Measurements from ENCODE around the gene APOC3.
"Not testable (repeated sequence)": the region's sequence is repeated elsewhere in the genome, so short reads cannot be mapped to it uniquely, and the experiment has no call there.

Gene APOC3

DNA sequence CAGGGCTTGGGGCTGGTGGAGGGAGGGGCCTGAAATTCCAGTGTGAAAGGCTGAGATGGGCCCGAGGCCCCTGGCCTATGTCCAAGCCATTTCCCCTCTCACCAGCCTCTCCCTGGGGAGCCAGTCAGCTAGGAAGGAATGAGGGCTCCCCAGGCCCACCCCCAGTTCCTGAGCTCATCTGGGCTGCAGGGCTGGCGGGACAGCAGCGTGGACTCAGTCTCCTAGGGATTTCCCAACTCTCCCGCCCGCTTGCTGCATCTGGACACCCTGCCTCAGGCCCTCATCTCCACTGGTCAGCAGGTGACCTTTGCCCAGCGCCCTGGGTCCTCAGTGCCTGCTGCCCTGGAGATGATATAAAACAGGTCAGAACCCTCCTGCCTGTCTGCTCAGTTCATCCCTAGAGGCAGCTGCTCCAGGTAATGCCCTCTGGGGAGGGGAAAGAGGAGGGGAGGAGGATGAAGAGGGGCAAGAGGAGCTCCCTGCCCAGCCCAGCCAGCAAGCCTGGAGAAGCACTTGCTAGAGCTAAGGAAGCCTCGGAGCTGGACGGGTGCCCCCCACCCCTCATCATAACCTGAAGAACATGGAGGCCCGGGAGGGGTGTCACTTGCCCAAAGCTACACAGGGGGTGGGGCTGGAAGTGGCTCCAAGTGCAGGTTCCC is at the start of gene APOC3:
APOC3 (plus strand) TSS at position 383 of the 659 bp plus-strand sequence. CDS start 676 bp downstream, outside the sequence.
- DNase-seq (ENCODE audit: low spot score) = no peak

DNA sequence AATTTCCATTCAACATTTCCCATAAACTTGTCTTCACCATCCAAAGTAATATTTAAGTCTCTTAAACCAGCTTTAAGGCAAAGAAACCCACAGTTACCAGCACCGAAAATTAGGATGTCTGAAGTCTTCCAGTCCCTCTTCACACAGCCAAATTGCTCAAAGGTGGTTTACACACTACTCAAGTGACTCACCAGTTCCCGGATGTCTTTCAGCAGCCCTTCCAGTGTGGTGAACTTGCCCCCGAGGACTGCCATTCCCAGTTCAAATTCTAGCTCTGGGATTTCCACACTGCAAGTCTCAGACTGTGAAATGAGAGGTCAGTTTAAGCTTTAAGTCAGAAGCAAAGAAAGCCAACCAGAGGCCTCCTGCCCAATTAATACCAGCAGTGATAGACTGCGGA is 47.0 kb upstream of the APOC3 start:
- no peak for DNase-seq (ENCODE audit: low spot score)

DNA sequence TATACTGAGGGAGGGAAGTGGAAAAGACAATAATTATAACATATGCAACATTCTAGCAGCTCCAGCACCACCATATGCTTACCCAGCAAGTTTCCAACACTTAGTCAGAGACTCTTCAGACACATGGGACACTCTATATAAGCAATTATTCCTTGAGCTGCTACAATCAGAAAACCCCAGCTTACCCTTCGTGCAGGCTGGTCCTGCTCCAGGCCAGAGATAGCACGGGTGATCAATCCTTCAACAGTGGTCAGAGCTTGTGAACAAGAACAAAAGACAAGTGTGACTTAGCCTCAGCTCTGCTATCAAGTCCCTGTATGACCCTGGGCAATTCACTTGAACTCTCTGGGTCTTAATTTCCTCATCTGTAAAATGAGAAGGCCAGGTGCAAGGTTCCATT is 43.4 kb upstream of the APOC3 start:
- DNase-seq (ENCODE audit: low spot score) = no peak

DNA sequence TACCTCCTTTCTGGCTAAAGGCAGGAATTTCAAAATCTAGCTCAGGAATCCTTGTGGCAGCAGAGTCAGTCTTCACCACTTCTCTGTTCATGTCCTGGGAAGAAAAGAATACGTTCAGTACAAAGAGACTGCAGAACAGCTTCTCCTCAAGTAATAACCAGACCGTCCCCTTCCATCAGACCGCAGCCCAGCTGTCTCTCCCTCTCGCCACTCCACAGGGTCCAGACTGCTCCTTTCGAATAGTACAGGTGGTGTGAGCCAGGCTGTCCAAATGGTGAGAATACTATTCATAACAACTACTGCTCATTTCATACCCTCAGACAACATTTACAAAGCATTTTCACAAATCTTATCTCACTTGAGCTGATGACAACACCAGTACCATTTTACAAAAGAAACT is 42.7 kb upstream of the APOC3 start:
- DNase-seq (ENCODE audit: low spot score) = no peak

DNA sequence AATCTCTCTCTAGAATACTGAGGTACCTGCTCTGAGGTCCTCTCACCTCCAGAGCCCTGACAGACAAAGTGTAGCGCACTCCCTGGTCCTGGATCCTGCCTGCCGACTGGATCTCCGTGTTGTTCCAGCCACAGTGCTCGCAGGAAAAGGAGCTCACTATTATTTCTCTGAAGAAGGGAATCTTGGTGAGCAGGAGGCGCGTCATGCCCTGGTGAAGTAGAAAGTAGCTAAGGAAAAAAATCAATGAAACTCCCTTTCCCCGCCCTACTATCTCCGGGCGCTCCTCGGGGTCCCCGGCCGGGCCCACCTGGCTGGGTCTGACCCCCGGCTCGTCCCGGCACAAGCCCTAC is 42.3 kb upstream of the APOC3 start:
- no peak for DNase-seq (ENCODE audit: low spot score)

DNA sequence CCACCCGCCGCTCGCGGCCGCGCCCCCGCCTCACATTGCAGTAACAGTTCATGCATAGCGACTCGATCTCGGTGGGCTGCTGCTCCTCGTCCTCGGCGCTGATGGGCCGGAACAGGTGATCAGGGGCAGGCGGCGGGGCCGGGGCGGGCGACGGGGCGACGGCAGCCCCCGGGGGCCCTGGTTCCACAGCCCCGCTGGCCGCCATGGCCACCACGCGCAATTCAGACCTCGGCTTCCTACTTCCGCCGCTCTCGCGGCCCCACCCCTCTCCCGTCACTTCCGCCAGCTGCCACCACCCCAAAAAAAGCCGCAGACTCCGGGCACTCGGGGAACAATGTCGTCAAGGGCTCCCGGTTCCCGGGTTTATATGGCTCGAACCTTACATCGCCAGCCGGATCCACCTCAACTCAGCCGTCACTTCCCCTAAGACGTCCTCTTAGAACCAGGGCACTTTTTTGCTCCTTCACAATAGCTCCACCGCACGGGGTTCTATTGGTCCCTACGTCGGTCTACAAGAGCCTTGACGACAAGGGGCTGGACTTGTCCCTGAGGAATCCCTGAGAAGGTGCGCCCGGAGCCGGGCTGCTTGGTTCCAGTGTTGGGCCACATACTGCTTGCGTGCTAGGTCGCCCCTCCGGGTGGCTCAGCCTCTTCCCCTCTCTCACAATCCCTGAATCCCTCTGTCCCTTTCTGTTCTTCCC is 41.8 kb upstream of the APOC3 start, which contains the start of gene ZPR1:
ZPR1 (minus strand) TSS at position 238 of the 701 bp plus-strand sequence; CDS start at position 205, 33 bp downstream.
- DNase-seq (ENCODE audit: low spot score) = peak; percentile 59

DNA sequence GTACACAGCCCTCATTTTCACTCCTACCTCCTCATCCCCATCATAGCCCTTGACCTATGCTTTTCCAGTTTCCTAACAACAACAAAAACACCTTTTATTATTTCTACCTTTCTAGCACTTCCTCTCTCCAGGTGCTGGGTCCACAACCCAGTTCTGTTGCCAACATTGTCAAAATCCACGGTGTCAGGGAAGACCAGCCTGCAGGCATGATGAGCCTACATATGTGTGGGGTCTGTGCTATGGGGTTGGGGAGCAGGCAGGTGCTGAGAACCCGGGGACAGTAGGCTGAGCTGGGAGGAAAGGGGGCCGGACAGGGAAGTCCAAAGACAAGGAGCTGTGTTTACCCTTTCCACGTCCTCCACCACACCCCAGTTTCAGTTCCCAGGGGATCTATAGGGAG is 41.2 kb upstream of the APOC3 start:
- no peak for DNase-seq (ENCODE audit: low spot score)

DNA sequence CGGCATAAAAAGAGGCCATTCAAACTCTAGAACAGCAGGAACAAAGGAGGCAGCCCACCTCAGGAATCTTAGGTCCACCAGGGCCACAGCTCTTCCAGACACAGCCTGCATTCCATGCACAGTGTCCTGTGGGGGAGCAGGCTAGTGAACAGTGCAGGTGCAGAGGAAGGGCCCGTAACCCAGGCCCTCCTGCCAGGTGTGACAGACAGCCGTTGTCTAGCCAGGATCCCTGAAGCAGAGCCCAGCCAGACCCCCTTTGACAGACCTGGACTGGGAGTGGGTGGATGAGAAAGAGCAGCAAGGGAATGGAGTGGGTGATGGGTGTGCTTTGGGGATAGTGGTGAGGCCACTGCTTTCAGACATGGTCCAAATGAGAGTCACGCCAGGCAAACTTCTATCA is 40.7 kb upstream of the APOC3 start:
- no peak for DNase-seq (ENCODE audit: low spot score)

DNA sequence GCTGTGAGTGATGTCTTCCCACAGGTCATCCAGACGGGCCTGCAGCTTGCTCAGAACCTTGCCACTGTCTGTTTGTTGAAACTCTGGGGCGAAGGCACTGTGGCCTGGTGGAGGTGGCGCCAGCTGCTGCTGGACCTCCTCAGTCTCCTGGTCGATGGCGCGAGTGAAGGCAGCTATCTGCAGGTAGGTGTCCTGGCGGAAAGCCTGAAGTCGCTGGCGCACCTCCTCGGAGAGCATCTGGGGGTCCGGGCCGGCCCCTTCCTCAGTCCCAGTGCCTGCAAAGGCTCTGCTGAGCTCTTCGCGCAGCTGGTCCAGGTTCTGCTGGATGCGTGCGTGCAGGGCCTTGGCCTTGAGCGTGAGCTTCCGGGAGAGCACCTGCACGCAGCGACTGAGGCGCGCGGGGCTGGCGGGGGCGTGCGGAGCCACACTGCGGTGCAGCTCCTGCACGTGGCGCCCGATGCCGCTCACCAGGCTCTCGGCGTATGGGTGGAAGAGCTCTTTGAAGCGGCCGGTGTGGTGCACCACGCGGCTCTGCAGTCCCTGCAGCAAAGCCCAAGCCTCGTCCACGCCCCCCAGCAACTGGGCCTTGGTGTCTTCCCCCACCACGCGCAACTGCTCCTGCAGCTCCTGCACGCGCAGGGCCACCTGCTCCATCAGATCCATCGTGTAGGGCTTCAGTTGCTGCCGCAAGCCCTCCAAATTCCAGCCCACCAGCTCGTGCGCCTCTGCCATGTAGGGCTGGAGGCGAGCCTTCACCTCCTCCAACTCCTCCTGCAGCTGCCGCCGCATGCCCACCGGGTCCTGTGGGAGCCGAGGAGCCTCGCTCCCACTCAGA is 39.3 kb upstream of the APOC3 start:
- no peak for DNase-seq (ENCODE audit: low spot score)

DNA sequence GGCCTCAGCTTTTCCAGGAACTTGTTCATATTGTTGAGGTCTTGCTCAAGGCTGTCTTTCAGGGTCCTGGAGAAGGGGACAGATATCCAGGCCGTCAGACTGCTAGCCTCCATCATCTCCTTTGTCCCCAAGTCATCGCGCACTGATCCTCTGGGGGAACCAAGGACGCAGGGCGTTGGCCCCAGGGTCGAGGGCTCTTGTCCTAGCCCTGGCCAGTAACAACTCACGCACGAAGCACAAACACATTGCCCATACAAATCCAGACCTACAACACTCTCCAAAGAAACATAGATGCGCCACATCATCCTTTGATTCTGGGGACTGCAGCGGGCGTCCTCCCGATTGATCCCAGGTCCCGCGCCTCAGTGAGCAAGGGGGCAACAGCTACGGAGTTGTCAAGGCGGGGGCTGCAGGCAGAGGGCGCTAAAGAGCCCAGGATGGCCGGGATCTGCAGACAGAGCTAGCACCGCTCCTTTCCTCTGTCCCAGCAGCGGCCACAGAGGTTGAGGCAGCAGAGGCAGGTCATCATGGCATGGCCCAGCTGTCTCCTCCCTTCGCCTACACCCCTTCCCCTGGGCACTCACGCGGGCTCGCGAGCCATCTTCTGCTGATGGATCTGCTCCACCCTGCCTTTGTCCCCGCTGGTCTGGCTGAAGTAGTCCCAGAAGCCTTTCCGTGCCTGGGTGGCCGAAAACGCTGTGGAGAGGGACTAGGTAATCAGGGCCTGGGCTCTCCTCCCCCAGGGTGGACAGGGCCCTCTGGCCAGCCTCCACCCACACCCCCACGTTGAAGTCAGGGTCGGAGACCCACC is 38.5 kb upstream of the APOC3 start:
- DNase-seq (ENCODE audit: low spot score) = peak; percentile 74

DNA sequence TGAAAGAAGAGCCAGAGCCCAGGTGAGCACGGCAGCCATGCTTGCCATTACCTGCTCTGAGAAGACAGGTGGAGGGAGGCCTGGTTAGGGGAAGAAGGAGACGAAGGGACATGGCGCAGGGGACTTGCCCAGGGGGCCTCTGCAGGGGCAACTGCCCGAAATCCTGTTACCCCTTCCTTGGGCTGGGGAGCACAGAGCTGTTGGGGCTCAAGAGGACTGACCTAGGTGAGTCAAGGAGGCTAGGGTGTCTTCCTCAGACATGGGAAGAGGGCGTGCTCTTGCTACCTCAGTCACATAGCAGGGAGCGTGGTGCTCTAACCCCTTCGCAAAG is 37.9 kb upstream of the APOC3 start, which contains the start of gene APOA5:
APOA5 (minus strand) TSS at position 67 of the 331 bp plus-strand sequence; CDS start at position 48, 19 bp downstream.
- no peak for DNase-seq (ENCODE audit: low spot score)

DNA sequence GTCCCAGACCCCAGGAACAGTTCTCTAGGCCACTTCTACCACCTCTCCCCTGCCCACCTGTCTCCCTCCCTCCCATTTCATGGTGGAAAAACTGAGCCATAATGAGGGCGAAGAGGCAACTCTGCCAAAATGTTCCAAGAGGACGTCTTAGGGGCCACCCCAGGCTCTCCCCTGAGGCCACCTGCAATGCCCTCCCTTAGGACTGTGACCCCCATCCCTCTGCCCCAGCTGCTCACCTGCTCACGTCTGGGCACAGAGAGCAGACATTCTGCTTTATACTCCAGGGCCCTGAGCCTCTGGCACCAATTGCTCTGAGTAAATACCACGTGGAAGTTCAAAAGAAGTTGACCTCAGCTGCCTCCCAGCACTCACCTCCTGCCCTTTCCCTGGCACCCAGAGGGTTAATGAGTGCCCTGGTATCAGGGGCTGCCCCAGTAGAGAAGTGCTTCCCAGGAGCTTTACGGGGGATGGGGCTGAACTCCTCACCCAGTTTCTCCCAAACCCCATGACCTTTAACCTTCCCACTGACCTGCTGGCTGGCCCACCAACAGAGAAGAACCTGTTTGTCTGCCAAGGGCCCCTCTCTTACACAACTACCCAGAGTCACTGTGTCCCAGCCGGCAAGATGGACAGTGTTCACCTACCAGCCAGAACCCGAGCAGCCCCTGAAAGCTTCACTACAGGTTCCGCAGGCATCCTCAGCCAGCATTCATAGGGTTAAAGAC is 37.4 kb upstream of the APOC3 start:
- DNase-seq (ENCODE audit: low spot score) = no peak

DNA sequence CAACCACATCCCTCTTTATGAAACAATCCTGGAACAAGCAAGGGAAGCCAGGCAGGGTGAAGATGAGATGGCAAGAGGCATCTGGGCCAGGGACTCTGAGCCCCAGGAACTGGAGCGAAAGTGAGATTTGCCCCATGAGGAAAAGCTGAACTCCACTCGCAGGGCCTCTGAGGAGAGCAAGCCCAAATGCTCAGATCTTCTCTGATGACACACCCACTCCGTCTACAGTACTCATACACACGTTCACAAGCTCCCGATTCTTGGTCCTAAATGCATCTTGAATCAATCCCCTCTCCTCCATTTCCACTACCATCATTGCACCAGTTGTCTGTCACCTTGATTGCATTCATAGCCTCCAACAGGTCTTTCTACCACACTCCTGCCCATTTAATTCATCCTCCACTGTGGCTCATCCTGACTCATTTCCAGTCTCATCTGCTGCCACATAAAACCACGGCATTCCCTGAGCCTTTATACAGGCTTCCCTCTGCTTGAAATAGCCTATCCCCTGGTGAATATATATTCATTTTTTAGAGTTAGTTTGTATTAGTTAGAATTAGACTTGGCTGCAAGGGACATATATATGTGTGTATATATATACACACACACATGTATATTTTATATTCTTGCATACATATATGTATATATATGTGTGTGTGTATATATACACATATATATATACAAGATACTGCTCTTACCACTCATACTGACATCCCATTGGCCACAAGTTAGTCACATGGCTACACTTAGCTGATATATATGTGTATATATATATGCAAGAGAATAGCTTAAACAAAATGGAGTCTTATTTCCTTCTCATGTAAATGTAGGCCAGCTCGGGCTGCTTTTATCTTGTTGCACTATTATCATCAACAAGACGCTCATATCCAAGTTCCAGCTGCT is 36.6 kb upstream of the APOC3 start:
- peak; percentile 64 for DNase-seq (ENCODE audit: low spot score)

DNA sequence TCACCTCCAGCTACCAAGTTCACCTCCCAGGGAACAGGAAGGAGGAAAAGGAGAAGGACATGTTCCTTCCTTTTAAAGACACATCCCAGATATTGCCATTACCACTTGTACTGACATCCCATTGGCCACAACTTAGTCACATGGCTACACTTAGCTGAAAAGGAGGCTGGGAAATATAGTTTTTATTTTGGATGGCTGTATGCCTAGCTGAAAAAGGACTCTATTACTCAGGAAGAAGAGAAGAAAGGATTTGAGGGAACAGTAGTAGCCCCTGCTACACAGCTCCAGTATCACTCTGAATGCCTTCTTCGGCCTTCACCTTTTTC is 36.0 kb upstream of the APOC3 start:
- no peak for DNase-seq (ENCODE audit: low spot score)

DNA sequence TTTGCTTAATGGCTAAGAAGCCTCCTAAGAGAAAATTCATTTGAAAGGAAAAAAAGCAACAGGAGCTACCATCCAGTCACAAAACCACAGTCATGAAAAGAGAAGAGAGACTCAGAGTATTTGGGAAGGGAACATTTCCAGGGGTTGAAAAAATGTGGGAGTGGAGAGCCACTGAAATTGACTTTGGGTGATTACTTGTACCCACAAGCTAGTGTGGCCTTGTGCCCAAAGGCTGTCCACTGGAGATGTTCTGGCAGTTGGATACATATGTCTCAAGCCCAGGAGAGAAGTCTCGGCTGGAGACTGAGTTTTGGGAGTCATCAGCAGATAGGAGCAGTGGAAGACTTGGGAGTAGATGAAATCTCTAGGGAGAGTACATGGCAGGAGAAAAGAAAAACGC is 34.9 kb upstream of the APOC3 start:
- no peak for DNase-seq (ENCODE audit: low spot score)

DNA sequence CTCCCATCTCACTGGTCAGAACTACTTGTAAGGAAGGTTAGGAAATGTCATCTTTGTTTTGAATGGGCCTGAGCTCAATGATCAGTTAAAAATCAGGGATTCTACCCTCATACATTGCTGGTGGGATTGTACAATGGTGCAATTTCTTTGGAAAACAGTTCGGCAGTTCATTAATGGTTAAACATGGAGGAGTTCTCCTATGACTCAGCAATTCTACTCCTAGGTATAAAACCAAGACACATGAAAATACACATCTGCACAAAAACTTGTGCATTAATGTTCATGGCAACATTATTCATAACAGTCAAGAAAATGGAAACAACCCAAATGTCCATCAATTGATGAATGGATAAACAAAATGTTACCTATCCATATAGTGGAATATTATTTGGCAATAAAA is 33.2 kb upstream of the APOC3 start:
- no peak for DNase-seq (ENCODE audit: low spot score)

DNA sequence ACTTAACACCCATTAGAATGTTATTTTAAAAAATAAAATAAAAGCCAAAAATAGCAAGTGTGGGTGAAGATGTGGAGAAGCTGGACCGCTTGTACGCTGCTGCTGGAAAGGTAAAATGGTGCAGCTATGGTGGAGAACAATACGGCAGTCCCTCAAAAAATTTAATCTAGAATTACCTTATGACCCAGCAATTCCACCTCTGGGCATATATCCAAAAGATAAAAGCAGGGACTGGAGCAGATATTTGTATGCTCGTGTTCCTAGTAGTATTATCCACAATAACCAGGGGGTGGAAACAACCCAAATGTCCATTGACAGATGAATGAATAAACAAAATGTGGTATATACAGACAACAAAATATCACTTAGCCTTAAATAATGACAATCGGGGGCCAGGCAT is 31.9 kb upstream of the APOC3 start:
- no peak for DNase-seq (ENCODE audit: low spot score)

DNA sequence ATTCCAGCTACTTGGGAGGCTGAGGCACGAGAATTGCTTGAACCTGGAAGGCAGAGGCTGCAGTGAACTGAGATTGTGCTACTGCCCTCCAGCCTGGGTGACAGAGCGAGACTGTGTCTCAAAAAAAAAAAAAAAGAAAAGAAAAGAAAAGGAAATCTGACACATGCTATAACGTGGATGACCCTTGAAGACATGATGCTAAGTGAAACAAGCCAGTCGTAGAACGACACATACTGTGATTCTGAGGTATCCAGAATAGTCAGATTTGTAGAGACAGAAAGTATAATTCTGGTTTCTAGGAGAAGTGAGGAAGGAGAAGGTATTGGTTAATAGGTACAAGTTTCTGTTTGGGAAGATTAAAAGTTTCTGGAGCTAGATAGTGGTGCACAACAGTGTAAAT is 31.3 kb upstream of the APOC3 start:
- DNase-seq (ENCODE audit: low spot score) = no peak

DNA sequence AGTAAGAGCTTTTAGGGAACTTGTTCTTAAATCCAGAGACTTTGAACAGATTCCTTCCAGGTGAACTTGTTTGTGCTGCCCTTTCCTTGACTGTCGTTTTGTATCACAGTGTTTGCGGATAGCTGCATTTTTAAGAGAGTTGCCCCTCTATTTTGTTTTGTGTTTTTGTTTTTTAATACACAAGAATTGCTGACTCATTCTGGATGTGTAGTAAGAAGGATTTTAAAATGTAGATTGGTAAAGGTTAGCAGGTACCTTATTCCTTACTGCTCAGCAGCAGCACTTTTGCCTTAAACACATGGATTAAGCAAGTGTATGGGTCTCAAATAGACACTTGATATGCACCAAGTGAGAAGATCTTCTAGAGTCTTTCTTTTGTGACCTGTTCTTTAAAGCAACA is 29.1 kb upstream of the APOC3 start:
- no peak for DNase-seq (ENCODE audit: low spot score)

DNA sequence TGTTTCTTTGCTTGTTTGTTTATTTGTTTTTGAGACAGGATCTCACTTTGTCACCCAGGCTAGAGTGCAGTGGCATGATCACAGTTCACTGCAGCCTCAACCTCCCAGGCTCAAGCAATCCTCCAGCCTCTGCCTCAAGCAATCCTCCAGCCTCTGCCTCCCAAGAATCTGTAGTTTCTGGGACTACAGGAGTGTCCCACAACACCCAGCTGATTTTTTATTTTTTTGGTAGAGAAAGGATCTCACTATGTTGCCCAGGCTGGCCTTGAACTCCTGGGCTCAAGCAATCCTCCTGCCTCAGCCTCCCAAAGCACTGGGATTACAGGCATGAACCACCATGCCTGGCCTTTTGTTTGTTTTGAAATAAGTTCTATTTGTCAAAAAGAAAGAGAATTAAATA is 28.0 kb upstream of the APOC3 start:
- DNase-seq (ENCODE audit: low spot score) = not testable (repeated sequence)

DNA sequence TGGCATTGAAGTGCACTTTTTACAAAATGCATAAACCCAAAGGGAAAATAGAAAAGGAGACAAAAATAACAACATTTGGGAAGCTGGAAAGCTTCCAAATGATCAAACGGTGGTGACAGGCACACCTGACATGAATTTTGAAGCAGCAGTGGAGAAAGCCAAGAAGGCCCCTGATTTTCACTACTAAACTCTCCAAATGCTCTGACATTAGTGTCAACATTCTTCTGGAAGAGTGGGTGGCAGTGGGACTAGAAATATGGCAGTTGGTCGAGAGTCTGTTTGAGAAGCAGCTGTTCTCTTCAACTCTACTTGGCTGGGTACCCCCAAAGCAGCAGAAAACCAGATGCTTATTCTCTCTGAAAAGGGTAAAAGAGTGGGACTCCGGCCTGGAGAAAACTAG is 25.7 kb upstream of the APOC3 start:
- no peak for DNase-seq (ENCODE audit: low spot score)
